ENCODE results near the gene ZNF774. TPM values are rescaled to one million over a fixed set of nuclear protein-coding genes. Genes with fewer than 3 reads are reported as not detected.

The ZNF774 gene
- total RNA-seq, 1 experiment from 2014 or later = 4.0 TPM

GRCh38 chr15:90344662-90345061 is 7.4 kb upstream of the ZNF774 start:
- no TSS peak for BruUV-seq (replicated peaks)
- CTCF ChIA-PET = no interaction called here
- intact Hi-C loops (cut with micrococcal nuclease) = no loop called here

More at GRCh38 chr15:90344662-90345061, 7.4 kb upstream of the ZNF774 start:
- H3K9me2 ChIP-seq (ENCODE audit: insufficient read depth) = no peaks in the 10 kb centered on the region
- no peak for DNase-seq (ENCODE audit: low read depth, low spot score)
- RAD21 ChIA-PET (ENCODE audit: low non-redundant PET in 1 of 2, low total read pairs in 2 of 2, uncharacterized antibody in 2 of 2, unreplicated experiment in 2 of 2) = no interaction called here
- TF ChIP-seq CEBPB (IDR thresholded peaks at IDR 0.05; ENCODE audit: low read depth) (no peak), EGR1 (IDR thresholded peaks at IDR 0.05; ENCODE audit: low read depth) (no peak), FOSL1 (IDR thresholded peaks at IDR 0.05; ENCODE audit: low read depth) (no peak), SP1 (IDR thresholded peaks at IDR 0.05; ENCODE audit: low read depth) (no peak), CBX3 (IDR thresholded peaks at IDR 0.05; ENCODE audit: low read depth) (no peak), EZH2phosphoT487 (IDR thresholded peaks at IDR 0.05; ENCODE audit: borderline replicate concordance) (no peak), MAX (IDR thresholded peaks at IDR 0.05) (no peak), CTCF (IDR thresholded peaks at IDR 0.05 in 2 of 3, conservative IDR thresholded peaks at IDR 0.05 in 1 of 3; ENCODE audit: borderline replicate concordance in 1 of 3, insufficient read depth in 1 of 3, low read depth in 2 of 3, low read length in 2 of 3) (no peak), POLR2AphosphoS5 (IDR thresholded peaks at IDR 0.05; ENCODE audit: low read depth, low read length) (no peak), ZFX (IDR thresholded peaks at IDR 0.05) (no peak), ZBTB33 (IDR thresholded peaks at IDR 0.05; ENCODE audit: extremely low read depth, insufficient replicate concordance, low read length) (no peak), EZH2 (IDR thresholded peaks at IDR 0.05) (no peak), JUND (IDR thresholded peaks at IDR 0.05) (no peak), TCF7L2 (IDR thresholded peaks at IDR 0.05; ENCODE audit: borderline replicate concordance, extremely low read depth, insufficient read depth, insufficient read length) (no peak), SRF (IDR thresholded peaks at IDR 0.05; ENCODE audit: low read depth) (no peak), YY1 (IDR thresholded peaks at IDR 0.05; ENCODE audit: extremely low read depth, insufficient replicate concordance, low read depth, low read length) (no peak)
- no peaks in the 10 kb centered on the region for H3K27me3 ChIP-seq (ENCODE audit: insufficient read depth, low read length)
- no peaks in the 10 kb centered on the region for H3K79me2 ChIP-seq (ENCODE audit: insufficient read depth, low read length)
- H3K27ac ChIP-seq (ENCODE audit: low read depth, low read length) = no peak overlapping the region
- H3K4me2 ChIP-seq (ENCODE audit: low read length) = no peak overlapping the region
- ATAC-seq = no peak
- no peaks in the 10 kb centered on the region for H4K20me1 ChIP-seq (ENCODE audit: insufficient read depth)
- no peak overlapping the region for H3K9ac ChIP-seq (ENCODE audit: low read length)
- no peaks in the 10 kb centered on the region for H3K9me3 ChIP-seq (ENCODE audit: control insufficient read depth in 1 of 2, insufficient read depth in 1 of 2, low read depth in 1 of 2, low read length in 2 of 2)
- POLR2A ChIA-PET = no interaction called here
- H2AFZ ChIP-seq (ENCODE audit: low read depth, low read length, poor library complexity, severe bottlenecking) = no peak overlapping the region
- peaks cover 0 to 7% of the 10 kb centered on the region in 2 experiments; a peak in 2 of 4 replicates for H3K4me1 ChIP-seq (ENCODE audit: control insufficient read depth in 1 of 2, insufficient read depth in 2 of 2, low read length in 2 of 2)
- no peak overlapping the region for H3K4me3 ChIP-seq (replicated peaks in 1 of 2; ENCODE audit: low read depth in 1 of 2, low read length in 2 of 2)
- H3K36me3 ChIP-seq (ENCODE audit: control insufficient read depth in 1 of 2, insufficient read depth in 2 of 2, low read length in 2 of 2) = no peaks in the 10 kb centered on the region
